Heart right ventricle (tissue), 16 donors: ENCODE measurements around the gene SMAP2. TPM values are rescaled to one million over a fixed set of nuclear protein-coding genes. Genes with fewer than 3 reads are reported as not detected.
A peak's percentile ranks its signal among the peaks of the same experiment; 100 is the strongest.
"Not testable (repeated sequence)": the region's sequence is repeated elsewhere in the genome, so short reads cannot be mapped to it uniquely, and the experiment has no call there.

Experiments
- ATAC-seq, 8 donors: fragments of 200-7000 bp; cut with Tn5 transposase; one replicate each; pipeline ENCODE4 v1.9.1; 2020; ENCODE audit warnings: mild to moderate bottlenecking in 8 of 8, moderate library complexity in 8 of 8, moderate number of reproducible peaks in 1 of 8
- DNase-seq, 2 donors: peaks; one replicate each; pipeline ENCODE4 v3.0.0-alpha.2; 2020
- H3K27ac ChIP-seq, 10 donors: fragments of 200-600 bp; sonication (generic) in 2 of 10; one replicate each; pipeline versions ENCODE4 v1.5.0 to v1.8.0; 2020 to 2022; ENCODE audit warnings: mild to moderate bottlenecking in 3 of 10
- H3K27me3 ChIP-seq, 7 donors: fragments of 200-600 bp; one replicate each; pipeline ENCODE4 v1.8.0; 2021 to 2022; ENCODE audit warnings: mild to moderate bottlenecking in 2 of 7
- H3K36me3 ChIP-seq, 9 donors: fragments of 200-600 bp; sonication (generic) in 1 of 9; one replicate each; pipeline versions ENCODE4 v1.5.0 to v1.8.0; 2020 to 2022; ENCODE audit warnings: mild to moderate bottlenecking in 2 of 9
- H3K4me1 ChIP-seq, 9 donors: fragments of 200-600 bp; sonication (generic) in 1 of 9; one replicate each; pipeline versions ENCODE4 v1.5.0 to v1.8.0; 2020 to 2022; ENCODE audit warnings: mild to moderate bottlenecking in 4 of 9
- H3K4me3 ChIP-seq, 10 donors: fragments of 200-600 bp; sonication (generic) in 2 of 10; one replicate each; pipeline versions ENCODE4 v1.5.0 to v1.8.0; 2020 to 2022; ENCODE audit warnings: mild to moderate bottlenecking in 7 of 10, moderate library complexity in 2 of 10
- H3K9me3 ChIP-seq, 11 donors: fragments of 200-600 bp in 10 of 11; sonication (generic) in 2 of 11; one replicate each; pipeline versions ENCODE4 v1.5.0 to v1.8.0; 2013 to 2022; ENCODE audit warnings: mild to moderate bottlenecking in 2 of 11, control low read depth in 1 of 11, moderate library complexity in 1 of 11
- CTCF ChIP-seq, 9 donors: fragments of 200-600 bp; sonication (generic) in 2 of 9; IDR thresholded peaks; one replicate each; pipeline versions ENCODE4 v1.5.0 to v1.8.0; 2021 to 2022; ENCODE audit warnings: antibody characterized with exemption in 9 of 9, mild to moderate bottlenecking in 5 of 9, moderate library complexity in 1 of 9
- WGBS, 2 donors: extraction: QIAGEN DNeasy Blood & Tissue Kit; methylation state at CpG; one replicate each; pipeline ENCODE4 v1.1.7; 2013; ENCODE audit warnings: inconsistent platforms in 1 of 2; 5-methylcytosine and 5-hydroxymethylcytosine counted together
- intact Hi-C, 10 donors: fragments of 100-400 bp; cut with DNase I; formaldehyde crosslinking; loops; one replicate each; pipeline versions ENCODE4 v1.11.1 to v1.14.2; 2022
- long read RNA-seq, 3 donors: library from polyadenylated mRNA; unstranded; transcript quantifications; one replicate each; pipeline ENCODE4 v2.0.0, GENCODE V29; 2020 to 2021
- polyA plus RNA-seq, 2 donors: library from polyadenylated mRNA; stranded (reverse); fragments of 200-250 nt; gene quantifications; one replicate each; pipeline ENCODE4 v1.2.3, GENCODE V29; 2013
- total RNA-seq, 10 donors: library from RNA; stranded (reverse); fragmentation: NEBNext Ultra II Directional in 3 of 10; extraction: Animal tissue kit (Norgen Biotek cat#: 25700) in 3 of 10; gene quantifications; one replicate each; pipeline versions ENCODE4 v1.2.1 to v1.2.4, GENCODE V29; 2021 to 2023
- donor health status: Arrhythmogenic right ventricular cardiomyopathy.
- donor health status: ischemic (EF 13 %, LVEDD 7.1; RV severe dilation, severe dysfunction).
- donor health status: healthy with polysubstance abuse.
- donor health status: DM: no; HTN: yes; CAD: no.
- donor health status: DM: no; HTN: no; CAD: no.
- donor health status: ischemic (EF 25% LVEDD 6.9; RV normal size, moderate dysfunction).
- donor health status: ischemic (EF 25% LVEDD 5.7; RV mildly dilated, moderate dysfunction).
- donor health status: healthy.
- donor health status: DM: yes; HTN: yes; CAD: no.
- donor health status: Ischemic cardiomyopathy.
- donor health status: ischemic (EF 35%, LVEDD 5.7; RV mildly dilated, moderate dysfunction).
- donor health status: nonischemic (EF 11% LVEDD 7.7; RV severe dilation, severe dysfunction).
- donor health status: DM: yes; HTN: yes; CAD: no.
- donor health status: PGD.
- donor health status: ischemic (EF 29% LVEDD 5.4; RV normal size, mild dysfunction).
- donor health status: nonischemic (EF 23%, LVEDD 6.1; RV moderate dilation, normal function).

SMAP2 gene
- total RNA-seq, result 10 to 100 TPM in 9 of 10 donors, 1 to 10 TPM in 1; 9.4 to 29.8 (median 12.2) TPM
- 10 to 100 TPM; 12.2 to 16.5 TPM for polyA plus RNA-seq
- long read RNA-seq, donor 1, transcript SMAP2-202 (10 exons, 2,939 nt), result major isoform, 8 of 14 reads
- long read RNA-seq, donor 1, partial matches to known transcripts, result 1 of 14 reads
- long read RNA-seq, donor 1, other reads (novel, unspliced or antisense), result 4 of 14 reads
- long read RNA-seq, donor 2, transcript SMAP2-202 (10 exons, 2,939 nt), result major isoform, 7 of 13 reads
- long read RNA-seq, donor 2, partial matches to known transcripts, result 1 of 13 reads
- long read RNA-seq, donor 2, other reads (novel, unspliced or antisense), result 5 of 13 reads
- long read RNA-seq, donor 3, partial matches to known transcripts, result 3 of 5 reads
- long read RNA-seq, donor 3, other reads (novel, unspliced or antisense), result 1 of 5 reads

- peaks cover 0 to 46% (median 13%) of the 10 kb centered on the region in 9 donors for H3K4me1 ChIP-seq
- ATAC-seq (peak; percentile 99 to 100 (median 100)), DNase-seq (peak; percentile 96 to 98)
- WGBS, 2 donors, result 1% methylated on average over 65 of the region's 65 CpGs
- H3K27ac ChIP-seq, result peak within 1 kb of the TSS; percentile 59 to 99 (median 88)
- intact Hi-C loops, result no loop called here
- H3K27me3 ChIP-seq, result no peaks in the 10 kb centered on the region
- H3K4me3 ChIP-seq, result peak within 1 kb of the TSS; percentile 81 to 100 (median 93)
- TF ChIP-seq CTCF (IDR thresholded peaks at IDR 0.05), result no peak
- H3K9me3 ChIP-seq, result no peaks in the 10 kb centered on the region
- H3K36me3 ChIP-seq, result peaks cover 0 to 12% (median 0%) of the 10 kb centered on the region in 9 donors
Measured at GRCh38 chr1:40373323-40374283, at the start of gene SMAP2. SMAP2 (plus strand) TSS chr1:40373727; CDS start chr1:40374121, 394 bp downstream.

GRCh38 chr1:40331403-40331802 is 42.1 kb upstream of the SMAP2 start:
- H3K4me1 ChIP-seq, ATAC-seq, H3K4me3 ChIP-seq, DNase-seq, H3K27me3 ChIP-seq, H3K27ac ChIP-seq, H3K36me3 ChIP-seq: not testable (repeated sequence)
- peaks cover 0 to 17% (median 0%) of the 10 kb centered on the region in 11 donors for H3K9me3 ChIP-seq
- 48 to 97% methylated on average over 1 of the region's 1 CpG for WGBS, 2 donors
- intact Hi-C loops, result loop anchor here in 1 of 10 donors (10.0 kb wide), 1 partner anchor 73 kb away; no protein-coding TSS in a partner anchor

- peaks cover 0 to 10% (median 0%) of the 10 kb centered on the region in 11 donors for H3K9me3 ChIP-seq
- DNase-seq (no peak), ATAC-seq (no peak)
- intact Hi-C loops, result loop anchor here in 1 of 10 donors (10.0 kb wide), 1 partner anchor 72 kb away; no protein-coding TSS in a partner anchor
- 83 to 92% methylated on average over 1 of the region's 1 CpG for WGBS, 2 donors
- H3K27ac ChIP-seq, result no peak overlapping the region
- peaks cover 0 to 8% (median 5%) of the 10 kb centered on the region in 7 donors for H3K27me3 ChIP-seq
- no peaks in the 10 kb centered on the region for H3K36me3 ChIP-seq
- H3K4me3 ChIP-seq, result no peak overlapping the region
- TF ChIP-seq CTCF (IDR thresholded peaks at IDR 0.05), result no peak
- no peaks in the 10 kb centered on the region for H3K4me1 ChIP-seq
Measured at GRCh38 chr1:40332695-40333094, 40.8 kb upstream of the SMAP2 start.

GRCh38 chr1:40337443-40337842 is 36.1 kb upstream of the SMAP2 start:
- no peak overlapping the region for H3K27ac ChIP-seq
- intact Hi-C loops, result loop anchor here in 8 of 10 donors (5.0 to 10.0 kb wide), 7 partner anchors 65 to 255 kb away; no protein-coding TSS in a partner anchor
- DNase-seq, result no peak
- no peak overlapping the region for H3K4me3 ChIP-seq
- 73 to 78% methylated on average over 8 of the region's 8 CpGs for WGBS, 2 donors
- H3K36me3 ChIP-seq, result no peaks in the 10 kb centered on the region
- H3K9me3 ChIP-seq, result peaks cover 0 to 5% (median 0%) of the 10 kb centered on the region in 11 donors
- peaks cover 0 to 26% (median 13%) of the 10 kb centered on the region in 7 donors for H3K27me3 ChIP-seq
- peaks cover 0 to 40% (median 0%) of the 10 kb centered on the region in 9 donors for H3K4me1 ChIP-seq
- no peak for ATAC-seq
- TF ChIP-seq CTCF (IDR thresholded peaks at IDR 0.05), result no peak
